PC-3 (cell line): ENCODE measurements around the gene CCNY. TPM values are rescaled to one million over a fixed set of nuclear protein-coding genes. Genes with fewer than 3 reads are reported as not detected.

Source experiments
- ATAC-seq: fragments of 200-7000 bp; cut with Tn5 transposase; 2 replicates; pipeline ENCODE4 v1.9.1; 2020; ENCODE audit warnings: mild to moderate bottlenecking, moderate library complexity
- BruUV-seq: library from RNA; stranded (reverse); fragments of 400-500 nt; replicated peaks from 2 replicates; lab custom pipeline; 2021; lab: Mats Ljungman, UMichigan
- CTCF ChIA-PET: fragments of 300-600 bp; sonication (Branson Sonifier 250); formaldehyde crosslinking; loops from one replicate; lab custom pipeline; 2022; ENCODE audit warnings: antibody characterized with exemption; lab: Charles Lee
- POLR2A ChIA-PET: fragments of 300-600 bp; sonication (Branson Sonifier 250); formaldehyde crosslinking; loops from one replicate; lab custom pipeline; 2022; ENCODE audit warnings: antibody characterized with exemption; ENCODE audit not compliant: unreplicated experiment; lab: Charles Lee
- DNase-seq: peaks from one replicate; pipeline ENCODE4 v3.0.0-alpha.2; 2015
- H2AFZ ChIP-seq: fragments of 300-600 bp; sonication (generic); 2 replicates; pipeline ENCODE4 v1.6.0; 2016; ENCODE audit warnings: antibody characterized with exemption, low read length
- H3F3A ChIP-seq: fragments of 300-600 bp; sonication (generic); one replicate; pipeline ENCODE4 v1.6.0; 2017; ENCODE audit warnings: antibody characterized with exemption, low read length, control low read depth, mild to moderate bottlenecking; ENCODE audit not compliant: unreplicated experiment
- H3K27ac ChIP-seq: fragments of 300-600 bp; sonication (generic); 2 replicates; pipeline ENCODE4 v1.5.1; 2016; ENCODE audit warnings: mild to moderate bottlenecking, low read length
- H3K27me3 ChIP-seq: fragments of 300-600 bp; sonication (generic); 2 replicates; pipeline ENCODE4 v1.6.1; 2016; ENCODE audit warnings: low read length, mixed read lengths
- H3K36me3 ChIP-seq: fragments of 300-600 bp; sonication (generic); 2 replicates; pipeline ENCODE4 v1.6.1; 2016; ENCODE audit warnings: low read depth, mixed run types, low read length, mixed read lengths
- H3K4me1 ChIP-seq: fragments of 300-600 bp; sonication (generic); 2 replicates; pipeline ENCODE4 v1.5.1; 2016; ENCODE audit warnings: low read length; ENCODE audit not compliant: insufficient read depth
- H3K4me2 ChIP-seq: fragments of 300-600 bp; sonication (generic); 2 replicates; pipeline ENCODE4 v1.6.0; 2016; ENCODE audit warnings: low read length
- H3K4me3 ChIP-seq: fragments of 300-600 bp; sonication (generic); 2 replicates; pipeline ENCODE4 v1.5.1; 2016; ENCODE audit warnings: mild to moderate bottlenecking, low read length, mixed read lengths
- H3K79me2 ChIP-seq: fragments of 300-600 bp; sonication (generic); 2 replicates; pipeline ENCODE4 v1.6.1; 2017; ENCODE audit warnings: low read length, mixed read lengths
- H3K9ac ChIP-seq: fragments of 300-600 bp; sonication (generic); 2 replicates; pipeline ENCODE4 v1.6.0; 2016; ENCODE audit warnings: mild to moderate bottlenecking, low read length
- H3K9me2 ChIP-seq: fragments of 300-600 bp; sonication (generic); replicated peaks from 2 replicates; pipeline ENCODE4 v1.6.1; 2016; ENCODE audit warnings: mixed run types, low read length, mixed read lengths
- H3K9me3 ChIP-seq: fragments of 300-600 bp; sonication (generic); 2 replicates; pipeline ENCODE4 v1.6.1; 2016; ENCODE audit warnings: low read length, mixed read lengths
- H4K20me1 ChIP-seq: fragments of 300-600 bp; sonication (generic); 2 replicates; pipeline ENCODE4 v1.6.1; 2016; ENCODE audit warnings: low read length, mixed read lengths
- EZH2 ChIP-seq: fragments of 300-600 bp; sonication (generic); IDR thresholded peaks from one replicate; pipeline ENCODE4 v1.6.1; 2017; ENCODE audit warnings: antibody characterized with exemption, mild to moderate bottlenecking, low read length; ENCODE audit not compliant: unreplicated experiment
- EZH2phosphoT487 ChIP-seq: fragments of 300-600 bp; sonication (generic); IDR thresholded peaks from 2 replicates; pipeline ENCODE4 v1.6.1; 2018; ENCODE audit warnings: mild to moderate bottlenecking, antibody characterized with exemption, low read length, borderline replicate concordance
- intact Hi-C: fragments of 100-400 bp; cut with micrococcal nuclease; formaldehyde crosslinking; loops from 2 replicates; pipeline ENCODE4 v1.9.0; 2023
- total RNA-seq: library from RNA; depleted of rRNA; stranded (reverse); fragments of >200 nt; gene quantifications from 2 replicates; pipeline ENCODE4 v1.2.3, GENCODE V29; 2014
- TF ChIP-seq, protein P1 (sequence below): fragments of 300-600 bp; sonication (generic); conservative IDR thresholded peaks from 2 replicates; pipeline ENCODE4 v1.5.1; 2017; ENCODE audit warnings: antibody characterized with exemption, low read depth, mild to moderate bottlenecking, low read length

Gene CCNY
- total RNA-seq, 1 experiment from 2014 or later: 146 TPM

- Histone ChIP-seq H3K4me3 (peak overlapping the region; percentile 8; the same call in 1 of the 2 replicates), H2AFZ (no peak overlapping the region), H3K4me2 (peak overlapping the region; percentile 62), H4K20me1 (0 out of 2 replicates have a peak, but pooled peaks cover 4% of the 10 kb centered on the region), H3K9ac (peak overlapping the region; percentile 30), H3F3A (peaks cover 6% of the 10 kb centered on the region), H3K36me3 (no peaks in the 10 kb centered on the region), H3K9me2 (no peaks in the 10 kb centered on the region), H3K9me3 (no peaks in the 10 kb centered on the region), H3K4me1 (peaks cover 31% of the 10 kb centered on the region), H3K27ac (peak overlapping the region; percentile 76), H3K79me2 (peaks cover 96% of the 10 kb centered on the region), H3K27me3 (no peaks in the 10 kb centered on the region)
- no TSS peak for BruUV-seq
- DNase-seq (no peak), ATAC-seq (no peak)
- ChIA-PET POLR2A (no interaction called here), CTCF (interaction anchor here (0.7 kb wide), 1 partner anchor 245 kb away, joined by 3 read pairs; the partner anchor contains the start of gene CREM)
- TF ChIP-seq EZH2phosphoT487 (no peak), EZH2 (no peak)
- TF ChIP-seq, protein P1, sequence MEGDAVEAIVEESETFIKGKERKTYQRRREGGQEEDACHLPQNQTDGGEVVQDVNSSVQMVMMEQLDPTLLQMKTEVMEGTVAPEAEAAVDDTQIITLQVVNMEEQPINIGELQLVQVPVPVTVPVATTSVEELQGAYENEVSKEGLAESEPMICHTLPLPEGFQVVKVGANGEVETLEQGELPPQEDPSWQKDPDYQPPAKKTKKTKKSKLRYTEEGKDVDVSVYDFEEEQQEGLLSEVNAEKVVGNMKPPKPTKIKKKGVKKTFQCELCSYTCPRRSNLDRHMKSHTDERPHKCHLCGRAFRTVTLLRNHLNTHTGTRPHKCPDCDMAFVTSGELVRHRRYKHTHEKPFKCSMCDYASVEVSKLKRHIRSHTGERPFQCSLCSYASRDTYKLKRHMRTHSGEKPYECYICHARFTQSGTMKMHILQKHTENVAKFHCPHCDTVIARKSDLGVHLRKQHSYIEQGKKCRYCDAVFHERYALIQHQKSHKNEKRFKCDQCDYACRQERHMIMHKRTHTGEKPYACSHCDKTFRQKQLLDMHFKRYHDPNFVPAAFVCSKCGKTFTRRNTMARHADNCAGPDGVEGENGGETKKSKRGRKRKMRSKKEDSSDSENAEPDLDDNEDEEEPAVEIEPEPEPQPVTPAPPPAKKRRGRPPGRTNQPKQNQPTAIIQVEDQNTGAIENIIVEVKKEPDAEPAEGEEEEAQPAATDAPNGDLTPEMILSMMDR: no peak
- intact Hi-C loops: loop anchor here (1.0 to 2.0 kb wide), 7 partner anchors 17 to 176 kb away; no protein-coding TSS in a partner anchor
Measured at GRCh38 chr10:35371731-35372130, 35.4 kb downstream of the CCNY start.

GRCh38 chr10:35372329-35372728, 36.0 kb downstream of the CCNY start:
- BruUV-seq: no TSS peak

More at GRCh38 chr10:35372329-35372728, 36.0 kb downstream of the CCNY start:
- H3K4me3 ChIP-seq: peak overlapping the region; percentile 8; the same call in 1 of the 2 replicates
- H4K20me1 ChIP-seq: no peaks in the 10 kb centered on the region
- peak; percentile 99 for ATAC-seq
- no peak for TF ChIP-seq EZH2phosphoT487
- no peak for TF ChIP-seq EZH2
- TF ChIP-seq, protein P1: no peak
- peaks cover 96% of the 10 kb centered on the region for H3K79me2 ChIP-seq
- CTCF ChIA-PET: interaction anchor here (0.7 kb wide), 1 partner anchor 246 kb away, joined by 3 read pairs; the partner anchor contains the start of gene CREM
- no peaks in the 10 kb centered on the region for H3K9me3 ChIP-seq
- no peaks in the 10 kb centered on the region for H3K36me3 ChIP-seq
- H2AFZ ChIP-seq: no peak overlapping the region
- peaks cover 6% of the 10 kb centered on the region for H3F3A ChIP-seq
- POLR2A ChIA-PET: interaction anchor here (0.6 kb wide), 2 partner anchors 80 to 191 kb away, joined by 4 to 16 read pairs; no protein-coding TSS in a partner anchor
- H3K27me3 ChIP-seq: no peaks in the 10 kb centered on the region
- DNase-seq: peak; percentile 100
- no peaks in the 10 kb centered on the region for H3K9me2 ChIP-seq
- H3K4me2 ChIP-seq: peak overlapping the region; percentile 62
- intact Hi-C loops: loop anchor here (1.0 kb wide), 6 partner anchors 35 to 175 kb away; no protein-coding TSS in a partner anchor
- peaks cover 31% of the 10 kb centered on the region for H3K4me1 ChIP-seq
- peak overlapping the region; percentile 30 for H3K9ac ChIP-seq
- peak overlapping the region; percentile 76 for H3K27ac ChIP-seq
